Choroid plexus epithelial cell (primary cell): ENCODE data around the gene TICRR.
A peak's percentile ranks its signal among the peaks of the same experiment; 100 is the strongest.

Source experiments
- DNase-seq: peaks from one replicate; pipeline ENCODE4 v3.0.0-alpha.2; 2010; ENCODE audit warnings: low read depth
- H3K4me3 ChIP-seq: 2 replicates; pipeline ENCODE4 v1.5.1; 2011; ENCODE audit warnings: low read depth, mild to moderate bottlenecking, control low read depth, low read length, moderate library complexity
- CTCF ChIP-seq: conservative IDR thresholded peaks from 2 replicates; pipeline ENCODE4 v1.5.1; 2011; ENCODE audit warnings: low read depth, mild to moderate bottlenecking, control low read depth, inconsistent platforms, low read length, moderate library complexity

The TICRR gene

DNA sequence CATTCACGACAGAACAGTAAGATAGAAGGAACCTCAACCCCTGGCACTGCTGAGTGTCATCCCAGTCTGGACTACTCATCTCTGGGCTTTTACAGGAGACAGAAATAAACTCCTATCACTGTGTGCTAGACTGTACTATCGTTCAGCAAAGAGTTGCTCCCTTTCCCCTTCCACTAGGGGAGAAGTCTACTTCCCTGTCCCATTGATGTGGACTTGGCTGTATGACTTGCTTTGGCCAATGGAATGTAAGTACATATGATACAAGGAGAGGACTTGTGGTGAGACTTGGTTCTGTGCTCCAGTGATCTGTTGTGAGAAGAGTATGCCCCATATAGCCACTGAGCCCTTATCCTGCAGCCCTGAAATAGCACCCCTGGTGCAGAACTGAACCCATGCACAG is 85.3 kb downstream of the TICRR start:
- no peak for TF ChIP-seq CTCF
- no peak for DNase-seq
- no peak overlapping the region for H3K4me3 ChIP-seq

DNA sequence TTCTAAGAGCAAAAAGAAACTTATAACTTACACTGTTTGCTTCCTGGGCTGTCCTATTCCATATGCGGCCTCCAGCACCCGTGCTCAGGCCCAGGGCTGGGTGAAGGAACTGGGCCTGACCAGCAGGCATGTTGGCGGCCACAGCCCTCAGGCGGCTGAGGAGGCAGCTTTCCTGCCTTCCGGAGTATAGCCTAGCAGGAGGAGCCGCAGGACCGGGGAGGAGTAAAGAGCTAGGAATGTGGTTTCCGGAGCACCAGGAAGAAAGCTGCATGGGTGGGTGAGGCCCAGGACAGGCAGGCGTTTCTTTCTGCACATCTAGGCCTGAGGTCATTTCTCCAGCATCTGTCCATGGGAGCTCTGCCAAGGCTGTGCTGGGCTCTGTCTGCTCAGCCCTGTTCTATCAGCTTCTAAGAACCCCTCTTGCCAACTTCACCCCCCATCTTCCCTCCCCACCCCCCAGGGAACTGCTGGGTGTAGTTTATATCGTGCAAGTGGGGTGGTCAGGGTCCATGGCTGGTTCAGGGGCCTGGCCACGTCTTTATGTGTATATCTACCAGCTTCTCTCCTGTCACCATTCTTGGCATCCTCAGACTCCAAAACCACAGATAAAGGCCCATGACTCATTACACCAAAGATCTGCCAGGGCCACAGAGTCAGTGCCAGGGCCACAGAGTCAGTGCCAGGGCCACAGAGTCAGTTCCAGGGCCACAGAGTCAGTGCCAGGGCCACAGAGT is 87.8 kb downstream of the TICRR start:
- peak overlapping the region; percentile 33 for H3K4me3 ChIP-seq
- peak; percentile 94 for DNase-seq
- TF ChIP-seq CTCF = no peak

GRCh38 chr15:89664441-89665350 is 89.4 kb downstream of the TICRR start:
- no peak overlapping the region for H3K4me3 ChIP-seq
- DNase-seq = no peak
- TF ChIP-seq CTCF = no peak

- TF ChIP-seq CTCF = no peak
- DNase-seq = peak; percentile 52
- peak overlapping the region; percentile 59 for H3K4me3 ChIP-seq
Measured at GRCh38 chr15:89665449-89666181, 90.3 kb downstream of the TICRR start.

DNA sequence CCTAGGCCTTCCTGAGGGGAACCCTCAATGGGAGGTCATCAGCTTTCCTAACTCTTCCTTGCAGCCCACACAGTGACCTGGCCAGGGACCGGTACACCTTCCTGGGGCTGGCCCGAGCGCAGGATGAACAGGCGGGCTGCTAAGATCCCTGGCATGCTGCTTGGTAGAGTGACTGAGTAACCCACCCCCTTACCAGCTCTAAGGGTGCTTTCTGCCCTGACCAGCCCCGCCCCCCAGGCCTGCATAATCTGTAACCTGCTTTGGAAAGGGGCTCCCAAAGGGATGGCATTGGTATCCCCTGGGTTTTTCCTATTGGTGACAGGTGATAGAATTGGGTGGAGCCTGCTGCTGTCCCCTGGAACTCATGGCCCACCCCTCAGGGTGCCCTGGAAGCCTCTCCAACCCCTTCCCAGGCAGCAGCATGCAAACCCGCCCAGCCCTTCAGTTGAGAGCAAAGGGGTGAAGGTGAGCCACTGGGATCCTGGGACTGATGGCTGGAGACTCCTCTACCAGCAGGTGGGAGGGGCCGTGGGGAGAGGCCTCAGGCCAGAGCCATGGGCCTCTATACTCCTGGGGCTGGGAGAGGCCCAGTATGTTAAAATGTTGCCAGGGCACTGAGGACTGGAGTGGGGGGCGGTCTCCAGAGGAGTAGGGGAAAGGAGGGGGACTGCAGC is 91.1 kb downstream of the TICRR start:
- H3K4me3 ChIP-seq = peak overlapping the region; percentile 59
- TF ChIP-seq CTCF = no peak
- DNase-seq = no peak

DNA sequence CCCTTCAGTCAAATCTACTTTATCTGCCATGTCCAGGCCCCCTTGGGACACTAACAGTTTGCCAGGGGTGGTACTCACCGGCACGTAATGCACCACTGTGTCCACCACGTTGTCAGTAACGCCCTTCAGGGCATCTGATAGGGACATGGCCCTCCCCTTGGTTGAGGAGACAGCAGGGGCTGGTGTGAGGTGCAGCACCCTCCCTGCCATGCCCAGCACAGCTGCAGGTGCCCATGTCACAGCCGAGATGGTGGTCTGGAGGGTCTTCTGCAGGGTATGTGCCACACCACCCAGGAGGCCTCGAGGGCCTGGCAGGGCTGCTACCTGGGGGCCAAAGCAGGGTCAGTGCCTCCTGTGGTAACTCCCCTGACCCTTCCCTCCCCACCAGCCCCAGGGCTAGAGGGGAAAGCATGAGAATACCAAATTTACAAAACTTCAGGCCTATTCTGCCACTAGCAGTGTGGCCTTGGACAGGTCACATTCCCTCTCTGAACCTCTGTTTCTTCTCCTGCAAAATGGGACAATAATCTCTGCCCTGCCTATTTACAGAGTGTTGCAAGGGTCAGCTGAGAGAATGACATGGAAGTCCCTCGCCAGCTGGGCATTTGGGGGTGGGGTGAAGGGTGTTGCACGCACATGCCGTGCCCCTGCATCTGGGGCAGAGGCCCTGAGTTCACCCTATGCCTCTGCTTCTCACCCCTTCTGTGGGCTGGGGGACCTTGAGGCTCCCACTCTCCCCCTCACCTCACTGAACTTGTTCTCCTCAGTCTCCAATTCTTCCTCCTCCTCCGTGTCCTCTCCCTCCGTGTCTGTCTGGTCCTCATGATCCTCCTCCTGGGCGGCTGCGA is 91.8 kb downstream of the TICRR start:
- TF ChIP-seq CTCF = no peak
- no peak for DNase-seq
- H3K4me3 ChIP-seq = no peak overlapping the region
